Suppressor macrophage (primary cell): ENCODE data around the gene MGST3.
"Not testable (repeated sequence)": the region's sequence is repeated elsewhere in the genome, so short reads cannot be mapped to it uniquely, and the experiment has no call there.

ENCODE experiments used
- DNase-seq, 4 experiments: peaks; one replicate each; pipeline ENCODE4 v3.0.0-alpha.2; 2020 to 2022

Gene MGST3

GRCh38 chr1:165697881-165698760 lies 67.1 kb downstream of the MGST3 start, which contains the start of gene ALDH9A1:
TSS of gene ALDH9A1 (minus strand) at chr1:165698562. CDS start at chr1:165698558, 4 bp downstream.
- peak; percentile 88 to 95 (median 92) for DNase-seq

- no peak for DNase-seq
Measured at GRCh38 chr1:165698761-165699052, 67.7 kb downstream of the MGST3 start.

- no peak for DNase-seq
Measured at GRCh38 chr1:165699577-165699976, 68.5 kb downstream of the MGST3 start.

GRCh38 chr1:165701922-165702321 lies 70.9 kb downstream of the MGST3 start:
- DNase-seq = not testable (repeated sequence)

GRCh38 chr1:165703648-165704047 lies 72.6 kb downstream of the MGST3 start:
- no peak for DNase-seq
